WTC11 (cell line): ENCODE results near the gene OXSM. TPM values are rescaled to one million over a fixed set of nuclear protein-coding genes. Genes with fewer than 3 reads are reported as not detected.

ENCODE experiments used
- ATF1 ChIP-seq: sonication (generic); formaldehyde crosslinking; IDR thresholded peaks from 2 replicates; pipeline ENCODE4 v1.8.1; 2023; ENCODE audit warnings: mild to moderate bottlenecking, moderate library complexity, missing genetic modification reagents
- ATF2 ChIP-seq: sonication (generic); formaldehyde crosslinking; IDR thresholded peaks from 2 replicates; pipeline ENCODE4 v1.8.1; 2022; ENCODE audit warnings: low read depth, missing genetic modification reagents, borderline replicate concordance
- ATF3 ChIP-seq: sonication (generic); formaldehyde crosslinking; conservative IDR thresholded peaks from 2 replicates; pipeline ENCODE4 v1.8.1; 2022; ENCODE audit warnings: mild to moderate bottlenecking, missing genetic modification reagents
- ATF6 ChIP-seq: sonication (generic); formaldehyde crosslinking; IDR thresholded peaks from 2 replicates; pipeline ENCODE4 v1.8.1; 2023; ENCODE audit warnings: mild to moderate bottlenecking, missing genetic modification reagents
- E2F4 ChIP-seq: sonication (generic); formaldehyde crosslinking; IDR thresholded peaks from 2 replicates; pipeline ENCODE4 v1.8.1; 2022; ENCODE audit warnings: low read depth, mild to moderate bottlenecking, moderate library complexity, missing genetic modification reagents, borderline replicate concordance
- ESRRA ChIP-seq: sonication (generic); formaldehyde crosslinking; IDR thresholded peaks from 2 replicates; pipeline ENCODE4 v1.8.1; 2022; ENCODE audit warnings: mild to moderate bottlenecking, missing genetic modification reagents, borderline replicate concordance
- FOXK1 ChIP-seq: sonication (generic); formaldehyde crosslinking; IDR thresholded peaks from 2 replicates; pipeline ENCODE4 v1.8.0; 2022; ENCODE audit warnings: mild to moderate bottlenecking, moderate library complexity, missing genetic modification reagents
- FOXP4 ChIP-seq: sonication (generic); formaldehyde crosslinking; IDR thresholded peaks from 2 replicates; pipeline ENCODE4 v1.8.0; 2022; ENCODE audit warnings: mild to moderate bottlenecking, missing genetic modification reagents
- IRF1 ChIP-seq: sonication (generic); formaldehyde crosslinking; IDR thresholded peaks from 2 replicates; pipeline ENCODE4 v1.8.0; 2023; ENCODE audit warnings: missing genetic modification reagents
- MXD4 ChIP-seq: fragments of 250-450 bp; sonication (Bioruptor Pico); IDR thresholded peaks from 2 replicates; pipeline ENCODE4 v1.8.0; 2021; ENCODE audit warnings: mild to moderate bottlenecking, moderate library complexity, borderline replicate concordance
- NFYB ChIP-seq: sonication (generic); formaldehyde crosslinking; conservative IDR thresholded peaks from 2 replicates; pipeline ENCODE4 v1.8.0; 2022; ENCODE audit warnings: low read depth, missing genetic modification reagents
- NR3C1 ChIP-seq: sonication (generic); formaldehyde crosslinking; conservative IDR thresholded peaks from 2 replicates; pipeline ENCODE4 v1.8.1; 2023; ENCODE audit warnings: low read depth, mild to moderate bottlenecking, missing genetic modification reagents
- PRRX2 ChIP-seq: fragments of 250-450 bp; sonication (Bioruptor Pico); IDR thresholded peaks from 2 replicates; pipeline ENCODE4 v1.8.0; 2021; ENCODE audit warnings: mild to moderate bottlenecking
- RELA ChIP-seq: sonication (generic); formaldehyde crosslinking; IDR thresholded peaks from 2 replicates; pipeline ENCODE4 v1.8.1; 2022; ENCODE audit warnings: missing genetic modification reagents, mild to moderate bottlenecking, borderline replicate concordance
- ZBTB21 ChIP-seq: sonication (generic); formaldehyde crosslinking; IDR thresholded peaks from 2 replicates; pipeline ENCODE4 v1.8.1; 2023; ENCODE audit warnings: mild to moderate bottlenecking, missing genetic modification reagents, borderline replicate concordance
- ZNF138 ChIP-seq: sonication (generic); formaldehyde crosslinking; conservative IDR thresholded peaks from 2 replicates; pipeline ENCODE4 v1.8.1; 2022; ENCODE audit warnings: mild to moderate bottlenecking, moderate library complexity, missing genetic modification reagents
- ZNF232 ChIP-seq: sonication (generic); formaldehyde crosslinking; IDR thresholded peaks from 2 replicates; pipeline ENCODE4 v1.8.0; 2022; ENCODE audit warnings: mild to moderate bottlenecking, missing genetic modification reagents
- total RNA-seq: library from RNA; stranded (reverse); gene quantifications from 3 replicates; pipeline ENCODE4 v1.2.3, GENCODE V29; 2021
- TF ChIP-seq, protein P1 (sequence below): sonication (generic); formaldehyde crosslinking; IDR thresholded peaks from 2 replicates; pipeline ENCODE4 v1.8.1; 2022; ENCODE audit warnings: mild to moderate bottlenecking, moderate library complexity, missing genetic modification reagents
- TF ChIP-seq, protein P2 (sequence below): sonication (generic); formaldehyde crosslinking; IDR thresholded peaks from 2 replicates; pipeline ENCODE4 v1.8.0; 2022; ENCODE audit warnings: mild to moderate bottlenecking, missing genetic modification reagents
- TF ChIP-seq, protein P3 (sequence below): sonication (generic); formaldehyde crosslinking; IDR thresholded peaks from 2 replicates; pipeline ENCODE4 v1.8.1; 2023; ENCODE audit warnings: mild to moderate bottlenecking, moderate library complexity, missing genetic modification reagents
- TF ChIP-seq, protein P4 (sequence below): sonication (generic); formaldehyde crosslinking; IDR thresholded peaks from 2 replicates; pipeline ENCODE4 v1.8.0; 2022; ENCODE audit warnings: missing genetic modification reagents

OXSM gene
- total RNA-seq, 1 experiment from 2014 or later: 2.7 TPM

DNA sequence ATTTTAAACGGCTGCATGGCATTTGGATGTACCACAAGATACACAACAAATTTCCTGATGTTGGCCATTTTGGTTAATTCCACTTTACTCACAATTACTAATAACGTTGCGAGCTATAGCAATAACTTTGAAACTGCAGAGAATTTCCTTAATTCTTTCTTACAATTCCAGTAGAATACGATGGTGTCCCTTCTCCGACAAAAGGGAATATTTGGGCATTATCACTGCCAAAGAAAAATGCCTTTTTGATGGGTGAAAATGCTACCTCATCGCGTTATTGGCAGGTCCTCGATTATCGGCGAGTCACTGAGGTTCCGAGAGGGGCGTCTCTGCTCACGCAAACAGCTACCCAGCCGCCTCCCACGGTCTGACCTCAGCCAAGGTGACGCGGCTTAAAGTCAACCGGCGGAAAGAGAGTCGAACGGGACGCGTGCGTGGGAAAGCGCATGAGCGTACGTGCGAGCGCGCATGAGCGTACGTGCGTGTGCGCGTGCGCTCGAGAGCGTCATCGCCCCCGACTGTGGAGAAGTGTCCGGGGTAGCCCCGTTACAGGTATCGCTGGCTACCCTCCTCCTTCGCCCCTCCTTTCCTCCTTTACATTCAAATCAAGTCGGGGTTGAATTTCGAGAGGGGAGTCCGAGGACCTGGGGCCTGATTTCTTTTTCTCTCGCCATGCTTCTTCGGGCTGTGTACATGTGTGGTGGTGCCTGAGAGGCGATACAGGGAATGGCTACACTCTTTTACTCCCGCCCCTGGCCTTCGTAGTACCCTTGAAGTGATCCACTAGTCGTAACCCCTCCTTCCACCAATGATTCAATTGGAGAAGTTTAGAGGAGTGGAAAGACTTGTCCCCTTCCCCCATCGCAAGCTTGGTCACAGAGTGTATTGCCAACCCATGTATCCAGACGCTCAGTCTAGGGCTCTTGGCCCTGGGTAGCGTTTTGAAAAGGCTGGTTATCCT, at the start of gene OXSM (continued):
- 0 out of 2 replicates have a peak, but pooled peaks have one; percentile 34 for TF ChIP-seq FOXP4
- TF ChIP-seq ATF1 (CRISPR knock-in tag): no peak
- TF ChIP-seq, protein P1, sequence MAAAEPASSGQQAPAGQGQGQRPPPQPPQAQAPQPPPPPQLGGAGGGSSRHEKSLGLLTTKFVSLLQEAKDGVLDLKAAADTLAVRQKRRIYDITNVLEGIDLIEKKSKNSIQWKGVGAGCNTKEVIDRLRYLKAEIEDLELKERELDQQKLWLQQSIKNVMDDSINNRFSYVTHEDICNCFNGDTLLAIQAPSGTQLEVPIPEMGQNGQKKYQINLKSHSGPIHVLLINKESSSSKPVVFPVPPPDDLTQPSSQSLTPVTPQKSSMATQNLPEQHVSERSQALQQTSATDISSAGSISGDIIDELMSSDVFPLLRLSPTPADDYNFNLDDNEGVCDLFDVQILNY (CRISPR knock-in tag): no peak
- TF ChIP-seq, protein P2, sequence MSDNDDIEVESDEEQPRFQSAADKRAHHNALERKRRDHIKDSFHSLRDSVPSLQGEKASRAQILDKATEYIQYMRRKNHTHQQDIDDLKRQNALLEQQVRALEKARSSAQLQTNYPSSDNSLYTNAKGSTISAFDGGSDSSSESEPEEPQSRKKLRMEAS (CRISPR knock-in tag): peak; percentile 92
- TF ChIP-seq ATF2 (CRISPR knock-in tag): no peak
- TF ChIP-seq ZNF138 (CRISPR knock-in tag): no peak
- no peak for TF ChIP-seq E2F4 (CRISPR knock-in tag)
- TF ChIP-seq IRF1: no peak
- TF ChIP-seq PRRX2 (CRISPR knock-in tag): no peak
- no peak for TF ChIP-seq ZBTB21 (CRISPR knock-in tag)
- no peak for TF ChIP-seq RELA (CRISPR knock-in tag)
- TF ChIP-seq NR3C1 (CRISPR knock-in tag): no peak
- TF ChIP-seq MXD4: no peak
- TF ChIP-seq, protein P3, sequence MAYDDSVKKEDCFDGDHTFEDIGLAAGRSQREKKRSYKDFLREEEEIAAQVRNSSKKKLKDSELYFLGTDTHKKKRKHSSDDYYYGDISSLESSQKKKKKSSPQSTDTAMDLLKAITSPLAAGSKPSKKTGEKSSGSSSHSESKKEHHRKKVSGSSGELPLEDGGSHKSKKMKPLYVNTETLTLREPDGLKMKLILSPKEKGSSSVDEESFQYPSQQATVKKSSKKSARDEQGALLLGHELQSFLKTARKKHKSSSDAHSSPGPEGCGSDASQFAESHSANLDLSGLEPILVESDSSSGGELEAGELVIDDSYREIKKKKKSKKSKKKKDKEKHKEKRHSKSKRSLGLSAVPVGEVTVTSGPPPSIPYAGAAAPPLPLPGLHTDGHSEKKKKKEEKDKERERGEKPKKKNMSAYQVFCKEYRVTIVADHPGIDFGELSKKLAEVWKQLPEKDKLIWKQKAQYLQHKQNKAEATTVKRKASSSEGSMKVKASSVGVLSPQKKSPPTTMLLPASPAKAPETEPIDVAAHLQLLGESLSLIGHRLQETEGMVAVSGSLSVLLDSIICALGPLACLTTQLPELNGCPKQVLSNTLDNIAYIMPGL (CRISPR knock-in tag): no peak
- peak; percentile 84; the same call in 1 of the 2 replicates for TF ChIP-seq ZNF232 (CRISPR knock-in tag)
- TF ChIP-seq ESRRA (CRISPR knock-in tag): no peak
- TF ChIP-seq NFYB (CRISPR knock-in tag): no peak
- peak; percentile 46; the same call in 1 of the 2 replicates for TF ChIP-seq FOXK1 (CRISPR knock-in tag)
- TF ChIP-seq ATF6 (CRISPR knock-in tag): no peak
- TF ChIP-seq, protein P4, sequence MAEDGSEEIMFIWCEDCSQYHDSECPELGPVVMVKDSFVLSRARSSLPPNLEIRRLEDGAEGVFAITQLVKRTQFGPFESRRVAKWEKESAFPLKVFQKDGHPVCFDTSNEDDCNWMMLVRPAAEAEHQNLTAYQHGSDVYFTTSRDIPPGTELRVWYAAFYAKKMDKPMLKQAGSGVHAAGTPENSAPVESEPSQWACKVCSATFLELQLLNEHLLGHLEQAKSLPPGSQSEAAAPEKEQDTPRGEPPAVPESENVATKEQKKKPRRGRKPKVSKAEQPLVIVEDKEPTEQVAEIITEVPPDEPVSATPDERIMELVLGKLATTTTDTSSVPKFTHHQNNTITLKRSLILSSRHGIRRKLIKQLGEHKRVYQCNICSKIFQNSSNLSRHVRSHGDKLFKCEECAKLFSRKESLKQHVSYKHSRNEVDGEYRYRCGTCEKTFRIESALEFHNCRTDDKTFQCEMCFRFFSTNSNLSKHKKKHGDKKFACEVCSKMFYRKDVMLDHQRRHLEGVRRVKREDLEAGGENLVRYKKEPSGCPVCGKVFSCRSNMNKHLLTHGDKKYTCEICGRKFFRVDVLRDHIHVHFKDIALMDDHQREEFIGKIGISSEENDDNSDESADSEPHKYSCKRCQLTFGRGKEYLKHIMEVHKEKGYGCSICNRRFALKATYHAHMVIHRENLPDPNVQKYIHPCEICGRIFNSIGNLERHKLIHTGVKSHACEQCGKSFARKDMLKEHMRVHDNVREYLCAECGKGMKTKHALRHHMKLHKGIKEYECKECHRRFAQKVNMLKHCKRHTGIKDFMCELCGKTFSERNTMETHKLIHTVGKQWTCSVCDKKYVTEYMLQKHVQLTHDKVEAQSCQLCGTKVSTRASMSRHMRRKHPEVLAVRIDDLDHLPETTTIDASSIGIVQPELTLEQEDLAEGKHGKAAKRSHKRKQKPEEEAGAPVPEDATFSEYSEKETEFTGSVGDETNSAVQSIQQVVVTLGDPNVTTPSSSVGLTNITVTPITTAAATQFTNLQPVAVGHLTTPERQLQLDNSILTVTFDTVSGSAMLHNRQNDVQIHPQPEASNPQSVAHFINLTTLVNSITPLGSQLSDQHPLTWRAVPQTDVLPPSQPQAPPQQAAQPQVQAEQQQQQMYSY: no peak
- TF ChIP-seq ATF3 (CRISPR knock-in tag): no peak
